ENCODE results near the gene PTPRE.

PTPRE gene

GRCh38 chr10:128029290-128029651 lies 122.4 kb downstream of the PTPRE start:
- TF ChIP-seq CTCF (IDR thresholded peaks at IDR 0.05; ENCODE audit: insufficient read depth, missing control alignments), result no peak
- FAIRE-seq, result no peak
- no peak for DNase-seq (ENCODE audit: insufficient read length, low spot score)

GRCh38 chr10:128029731-128030369 lies 122.9 kb downstream of the PTPRE start:
- FAIRE-seq (no peak), DNase-seq (ENCODE audit: insufficient read length, low spot score) (no peak)
- no peak for TF ChIP-seq CTCF (IDR thresholded peaks at IDR 0.05; ENCODE audit: insufficient read depth, missing control alignments)

GRCh38 chr10:128030498-128031072 lies 123.7 kb downstream of the PTPRE start:
- FAIRE-seq, result no peak
- no peak for TF ChIP-seq CTCF (IDR thresholded peaks at IDR 0.05; ENCODE audit: insufficient read depth, missing control alignments)
- no peak for DNase-seq (ENCODE audit: insufficient read length, low spot score)

GRCh38 chr10:128031216-128031615 lies 124.3 kb downstream of the PTPRE start:
- no peak for DNase-seq (ENCODE audit: insufficient read length, low spot score)
- no peak for FAIRE-seq
- TF ChIP-seq CTCF (IDR thresholded peaks at IDR 0.05; ENCODE audit: insufficient read depth, missing control alignments), result no peak

GRCh38 chr10:128032466-128032865 lies 125.6 kb downstream of the PTPRE start:
- FAIRE-seq, result no peak
- no peak for DNase-seq (ENCODE audit: insufficient read length, low spot score)
- no peak for TF ChIP-seq CTCF (IDR thresholded peaks at IDR 0.05; ENCODE audit: insufficient read depth, missing control alignments)

GRCh38 chr10:128035557-128035973 lies 128.7 kb downstream of the PTPRE start:
- peak; percentile 23 for TF ChIP-seq CTCF (IDR thresholded peaks at IDR 0.05; ENCODE audit: insufficient read depth, missing control alignments)
- no peak for DNase-seq (ENCODE audit: insufficient read length, low spot score)
- no peak for FAIRE-seq

- no peak for TF ChIP-seq CTCF (IDR thresholded peaks at IDR 0.05; ENCODE audit: insufficient read depth, missing control alignments)
- FAIRE-seq, result no peak
- no peak for DNase-seq (ENCODE audit: insufficient read length, low spot score)
Observed at GRCh38 chr10:128036011-128036615, 129.2 kb downstream of the PTPRE start.
